Nephron progenitor cell (in vitro differentiated cells): Measurements from ENCODE around the gene ACTR6.

Experiments
- DNase-seq: peaks from one replicate; pipeline ENCODE4 v3.0.0; 2021
- H3K27ac Mint-ChIP-seq: 2 replicates; pipeline ENCODE4 v1.8.0; 2021; ENCODE audit warnings: mild to moderate bottlenecking, moderate library complexity, mixed read lengths
- H3K27me3 Mint-ChIP-seq: 2 replicates; pipeline ENCODE4 v1.8.0; 2021; ENCODE audit warnings: mild to moderate bottlenecking, low read depth, mixed read lengths; ENCODE audit not compliant: poor library complexity
- H3K36me3 Mint-ChIP-seq: 2 replicates; pipeline ENCODE4 v1.8.0; 2021; ENCODE audit warnings: low read depth, mixed read lengths
- H3K4me1 Mint-ChIP-seq: 2 replicates; pipeline ENCODE4 v1.8.0; 2021; ENCODE audit warnings: mixed read lengths
- H3K4me3 Mint-ChIP-seq: 2 replicates; pipeline ENCODE4 v1.8.0; 2021; ENCODE audit warnings: mild to moderate bottlenecking, moderate library complexity, mixed read lengths
- H3K9me3 Mint-ChIP-seq: 2 replicates; pipeline ENCODE4 v1.8.0; 2021; ENCODE audit warnings: mild to moderate bottlenecking, moderate library complexity, mixed read lengths
- TF ChIP-seq, protein P1 (sequence below): fragments of 200-600 bp; sonication (generic); IDR thresholded peaks from 2 replicates; pipeline ENCODE4 v1.5.0; 2021; ENCODE audit warnings: antibody characterized with exemption

ACTR6 gene

DNA sequence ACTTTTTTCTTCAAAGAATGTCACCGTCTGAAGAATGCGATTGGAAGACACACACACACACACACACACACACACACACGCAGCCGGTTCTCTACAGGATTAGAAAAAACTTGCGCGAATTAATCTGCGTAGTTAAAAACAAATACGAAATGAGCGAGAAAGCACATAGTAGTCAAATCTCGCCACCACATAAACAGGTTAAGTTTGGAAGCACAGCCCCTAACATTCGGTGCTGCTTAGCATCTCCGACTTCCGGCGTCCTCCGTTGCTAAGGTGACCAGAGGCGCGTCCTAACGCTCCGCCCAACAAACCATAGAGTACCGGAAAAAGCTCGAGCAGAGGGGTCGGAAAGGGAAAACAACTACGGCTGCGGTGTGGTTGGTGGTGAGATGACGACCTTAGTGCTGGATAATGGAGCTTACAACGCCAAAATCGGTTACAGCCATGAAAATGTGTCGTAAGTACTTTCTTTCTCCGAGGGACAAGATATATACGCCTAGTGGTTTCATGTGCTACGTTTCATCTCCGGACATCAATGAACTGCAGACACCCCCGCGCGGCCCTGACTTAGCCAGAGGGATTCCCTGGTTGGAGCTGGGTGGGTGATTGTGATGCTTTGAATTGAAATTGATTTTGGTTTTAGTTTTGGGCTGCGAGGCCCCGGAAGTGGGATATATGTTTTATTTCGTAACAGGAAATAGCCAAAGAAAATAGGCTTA lies at the start of gene ACTR6:
TSS of gene ACTR6 (plus strand) at position 353 of the 719 bp plus-strand sequence. CDS start at position 390, 37 bp downstream.
- TF ChIP-seq, protein P1, sequence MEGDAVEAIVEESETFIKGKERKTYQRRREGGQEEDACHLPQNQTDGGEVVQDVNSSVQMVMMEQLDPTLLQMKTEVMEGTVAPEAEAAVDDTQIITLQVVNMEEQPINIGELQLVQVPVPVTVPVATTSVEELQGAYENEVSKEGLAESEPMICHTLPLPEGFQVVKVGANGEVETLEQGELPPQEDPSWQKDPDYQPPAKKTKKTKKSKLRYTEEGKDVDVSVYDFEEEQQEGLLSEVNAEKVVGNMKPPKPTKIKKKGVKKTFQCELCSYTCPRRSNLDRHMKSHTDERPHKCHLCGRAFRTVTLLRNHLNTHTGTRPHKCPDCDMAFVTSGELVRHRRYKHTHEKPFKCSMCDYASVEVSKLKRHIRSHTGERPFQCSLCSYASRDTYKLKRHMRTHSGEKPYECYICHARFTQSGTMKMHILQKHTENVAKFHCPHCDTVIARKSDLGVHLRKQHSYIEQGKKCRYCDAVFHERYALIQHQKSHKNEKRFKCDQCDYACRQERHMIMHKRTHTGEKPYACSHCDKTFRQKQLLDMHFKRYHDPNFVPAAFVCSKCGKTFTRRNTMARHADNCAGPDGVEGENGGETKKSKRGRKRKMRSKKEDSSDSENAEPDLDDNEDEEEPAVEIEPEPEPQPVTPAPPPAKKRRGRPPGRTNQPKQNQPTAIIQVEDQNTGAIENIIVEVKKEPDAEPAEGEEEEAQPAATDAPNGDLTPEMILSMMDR: no peak
- DNase-seq: peak; percentile 91
- peaks cover 5% of the 10 kb centered on the region for H3K36me3 Mint-ChIP-seq
- H3K4me1 Mint-ChIP-seq: peaks cover 39% of the 10 kb centered on the region
- peak within 1 kb of the TSS; percentile 96 for H3K27ac Mint-ChIP-seq
- peaks cover 12% of the 10 kb centered on the region for H3K27me3 Mint-ChIP-seq
- H3K4me3 Mint-ChIP-seq: peak within 1 kb of the TSS; percentile 96
- H3K9me3 Mint-ChIP-seq: no peaks in the 10 kb centered on the region

- DNase-seq: no peak
- H3K36me3 Mint-ChIP-seq: no peaks in the 10 kb centered on the region
- TF ChIP-seq, protein P1: no peak
- no peak overlapping the region for H3K27ac Mint-ChIP-seq
- H3K9me3 Mint-ChIP-seq: no peaks in the 10 kb centered on the region
- H3K4me3 Mint-ChIP-seq: no peak overlapping the region
- H3K4me1 Mint-ChIP-seq: no peaks in the 10 kb centered on the region
- peaks cover 7% of the 10 kb centered on the region for H3K27me3 Mint-ChIP-seq
These were observed 48.8 kb upstream of the ACTR6 start for GRCh38 chr12:100151769-100152168.

- Mint-ChIP-seq H3K4me1 (no peaks in the 10 kb centered on the region), H3K27me3 (peaks cover 7% of the 10 kb centered on the region), H3K27ac (no peak overlapping the region), H3K9me3 (no peaks in the 10 kb centered on the region), H3K4me3 (no peak overlapping the region), H3K36me3 (no peaks in the 10 kb centered on the region)
- no peak for DNase-seq
- TF ChIP-seq, protein P1: no peak
These were observed 47.5 kb upstream of the ACTR6 start for GRCh38 chr12:100153131-100153530.

- Mint-ChIP-seq H3K4me3 (no peak overlapping the region), H3K27ac (no peak overlapping the region), H3K4me1 (no peaks in the 10 kb centered on the region), H3K36me3 (peaks cover 3% of the 10 kb centered on the region), H3K27me3 (peaks cover 10% of the 10 kb centered on the region), H3K9me3 (no peaks in the 10 kb centered on the region)
- peak; percentile 77 for DNase-seq
- TF ChIP-seq, protein P1: peak; percentile 74
These were observed 46.0 kb upstream of the ACTR6 start for GRCh38 chr12:100154474-100155247.

DNA sequence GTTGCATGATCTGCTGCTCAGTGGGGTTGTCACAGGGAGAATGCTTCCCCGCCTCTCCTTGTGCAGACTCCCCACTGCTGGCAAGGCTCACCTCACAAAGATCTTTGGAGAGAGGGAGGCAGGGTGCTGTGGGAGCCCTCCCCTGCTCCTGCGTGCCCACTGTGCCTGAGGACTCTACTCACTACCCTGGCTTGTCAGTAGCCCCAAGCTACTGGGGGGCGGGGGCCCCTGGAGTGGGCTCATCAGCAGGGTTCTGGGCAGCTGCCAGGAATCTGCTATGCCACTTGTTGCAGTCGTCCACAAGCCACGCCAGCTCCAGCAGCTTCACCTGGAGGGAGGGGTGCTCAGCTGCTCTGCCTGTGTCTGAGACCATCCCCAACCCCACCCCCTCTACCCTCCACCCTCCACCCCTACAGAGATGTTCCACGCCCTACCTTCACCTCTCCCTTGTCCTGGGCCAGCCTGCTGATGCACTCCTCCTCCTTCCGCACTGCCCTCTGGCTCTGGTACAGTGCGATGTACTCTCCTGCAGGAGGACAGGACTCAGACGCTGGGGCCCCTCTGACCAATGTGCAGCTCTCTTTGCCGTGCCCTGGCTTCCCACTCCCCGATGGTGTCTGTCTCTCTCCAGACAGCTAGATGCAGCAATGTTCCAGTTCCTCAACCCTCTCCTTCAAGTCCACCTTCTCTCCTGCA lies 43.7 kb upstream of the ACTR6 start:
- no peak for DNase-seq
- peaks cover 10% of the 10 kb centered on the region for H3K27me3 Mint-ChIP-seq
- H3K4me1 Mint-ChIP-seq: no peaks in the 10 kb centered on the region
- H3K9me3 Mint-ChIP-seq: no peaks in the 10 kb centered on the region
- H3K36me3 Mint-ChIP-seq: peaks cover 6% of the 10 kb centered on the region
- no peak overlapping the region for H3K27ac Mint-ChIP-seq
- TF ChIP-seq, protein P1: no peak
- H3K4me3 Mint-ChIP-seq: no peak overlapping the region
